Endothelial cell (in vitro differentiated cells): ENCODE measurements around the gene TMEM242. TPM values are rescaled to one million over a fixed set of nuclear protein-coding genes. Genes with fewer than 3 reads are reported as not detected.
A peak's percentile ranks its signal among the peaks of the same experiment; 100 is the strongest.

Experiments
- DNase-seq: peaks from one replicate; pipeline ENCODE4 v3.0.0; 2021; ENCODE audit warnings: low spot score
- H3K27ac Mint-ChIP-seq: one replicate; pipeline ENCODE4 v1.8.0; 2021; ENCODE audit warnings: mixed read lengths, inconsistent platforms; ENCODE audit not compliant: unreplicated experiment
- H3K27me3 Mint-ChIP-seq: one replicate; pipeline ENCODE4 v1.8.0; 2021; ENCODE audit warnings: mild to moderate bottlenecking, moderate library complexity, mixed read lengths, inconsistent platforms; ENCODE audit not compliant: unreplicated experiment
- H3K36me3 Mint-ChIP-seq: one replicate; pipeline ENCODE4 v1.8.0; 2021; ENCODE audit warnings: mild to moderate bottlenecking, low read depth, mixed read lengths, inconsistent platforms; ENCODE audit not compliant: unreplicated experiment
- H3K4me1 Mint-ChIP-seq: one replicate; pipeline ENCODE4 v1.8.0; 2021; ENCODE audit warnings: mild to moderate bottlenecking, mixed read lengths, inconsistent platforms; ENCODE audit not compliant: unreplicated experiment
- H3K4me3 Mint-ChIP-seq: one replicate; pipeline ENCODE4 v1.8.0; 2021; ENCODE audit warnings: mild to moderate bottlenecking, mixed read lengths, inconsistent platforms; ENCODE audit not compliant: unreplicated experiment
- H3K9me3 Mint-ChIP-seq: one replicate; pipeline ENCODE4 v1.8.0; 2021; ENCODE audit warnings: mixed read lengths, inconsistent platforms; ENCODE audit not compliant: unreplicated experiment
- CTCF ChIP-seq: fragments of 200-600 bp; sonication (generic); IDR thresholded peaks from one replicate; pipeline ENCODE4 v1.5.0; 2021; ENCODE audit warnings: antibody characterized with exemption; ENCODE audit not compliant: unreplicated experiment
- total RNA-seq: library from RNA; stranded (reverse); fragmentation: NEBNext Ultra II Directional; extraction: Animal tissue kit (Norgen Biotek cat#: 25700); gene quantifications from one replicate; pipeline ENCODE4 v1.2.1, GENCODE V29; 2021; ENCODE audit not compliant: unreplicated experiment

The TMEM242 gene
- total RNA-seq, 1 donor from 2014 or later, result 10.8 TPM

GRCh38 chr6:157366648-157367047, 43.3 kb upstream of the TMEM242 start:
- Mint-ChIP-seq H3K9me3 (no peaks in the 10 kb centered on the region), H3K4me3 (no peak overlapping the region), H3K27ac (no peak overlapping the region), H3K4me1 (peaks cover 3% of the 10 kb centered on the region), H3K36me3 (no peaks in the 10 kb centered on the region), H3K27me3 (peaks cover 2% of the 10 kb centered on the region)
- DNase-seq, result no peak
- TF ChIP-seq CTCF, result no peak

- H3K27ac Mint-ChIP-seq, result no peak overlapping the region
- H3K36me3 Mint-ChIP-seq, result no peaks in the 10 kb centered on the region
- H3K27me3 Mint-ChIP-seq, result no peaks in the 10 kb centered on the region
- peaks cover under 1% of the 10 kb centered on the region for H3K4me1 Mint-ChIP-seq
- TF ChIP-seq CTCF, result no peak
- no peak for DNase-seq
- no peak overlapping the region for H3K4me3 Mint-ChIP-seq
- H3K9me3 Mint-ChIP-seq, result no peaks in the 10 kb centered on the region
Measured at GRCh38 chr6:157364705-157365104, 41.4 kb upstream of the TMEM242 start.

GRCh38 chr6:157361886-157362285, 38.6 kb upstream of the TMEM242 start:
- H3K9me3 Mint-ChIP-seq, result no peaks in the 10 kb centered on the region
- H3K36me3 Mint-ChIP-seq, result no peaks in the 10 kb centered on the region
- no peaks in the 10 kb centered on the region for H3K4me1 Mint-ChIP-seq
- TF ChIP-seq CTCF, result no peak
- H3K4me3 Mint-ChIP-seq, result no peak overlapping the region
- DNase-seq, result no peak
- no peaks in the 10 kb centered on the region for H3K27me3 Mint-ChIP-seq
- H3K27ac Mint-ChIP-seq, result no peak overlapping the region

- no peak for TF ChIP-seq CTCF
- peak overlapping the region; percentile 58 for H3K27ac Mint-ChIP-seq
- no peak overlapping the region for H3K4me3 Mint-ChIP-seq
Measured at GRCh38 chr6:157358287-157358686, 35.0 kb upstream of the TMEM242 start.

GRCh38 chr6:157346373-157346772, 23.1 kb upstream of the TMEM242 start:
- no peak for TF ChIP-seq CTCF
- Mint-ChIP-seq H3K27me3 (peaks cover 3% of the 10 kb centered on the region), H3K27ac (no peak overlapping the region), H3K4me3 (no peak overlapping the region), H3K36me3 (no peaks in the 10 kb centered on the region), H3K4me1 (no peaks in the 10 kb centered on the region), H3K9me3 (no peaks in the 10 kb centered on the region)
- no peak for DNase-seq

More at GRCh38 chr6:157358287-157358686, 35.0 kb upstream of the TMEM242 start:
- Mint-ChIP-seq H3K4me1 (no peaks in the 10 kb centered on the region), H3K27me3 (no peaks in the 10 kb centered on the region), H3K36me3 (no peaks in the 10 kb centered on the region), H3K9me3 (no peaks in the 10 kb centered on the region)
- DNase-seq, result no peak
